OCI-M1 (cell line): ENCODE results near the gene XKR3.
"Not testable (repeated sequence)": the region's sequence is repeated elsewhere in the genome, so short reads cannot be mapped to it uniquely, and the experiment has no call there.

ENCODE experiments used
- DNase-seq: peaks from one replicate; lab custom pipeline; 2025; lab: John Stamatoyannopoulos, UW

The XKR3 gene

GRCh38 chr22:16804882-16805281 is 20.3 kb downstream of the XKR3 start:
- no peak for DNase-seq

GRCh38 chr22:16803255-16803917 is 21.8 kb downstream of the XKR3 start:
- no peak for DNase-seq

- DNase-seq = no peak
Measured at GRCh38 chr22:16801571-16801970, 23.6 kb downstream of the XKR3 start.

GRCh38 chr22:16801088-16801487 is 24.1 kb downstream of the XKR3 start:
- no peak for DNase-seq

GRCh38 chr22:16800358-16800757 is 24.9 kb downstream of the XKR3 start:
- no peak for DNase-seq

GRCh38 chr22:16795504-16795903 is 29.7 kb downstream of the XKR3 start:
- not testable (repeated sequence) for DNase-seq

- no peak for DNase-seq
Measured at GRCh38 chr22:16793831-16794230, 31.4 kb downstream of the XKR3 start.

- peak; percentile 61 for DNase-seq
Measured at GRCh38 chr22:16789860-16790493, 35.2 kb downstream of the XKR3 start.

GRCh38 chr22:16783930-16784354 is 41.3 kb downstream of the XKR3 start:
- peak; percentile 85 for DNase-seq

- no peak for DNase-seq
Measured at GRCh38 chr22:16783453-16783852, 41.8 kb downstream of the XKR3 start.

GRCh38 chr22:16781764-16782329 is 43.4 kb downstream of the XKR3 start:
- no peak for DNase-seq

GRCh38 chr22:16781074-16781763 is 44.0 kb downstream of the XKR3 start:
- no peak for DNase-seq

- no peak for DNase-seq
Measured at GRCh38 chr22:16777284-16777924, 47.8 kb downstream of the XKR3 start.

- no peak for DNase-seq
Measured at GRCh38 chr22:16776080-16776479, 49.1 kb downstream of the XKR3 start.

- DNase-seq = peak; percentile 68
Measured at GRCh38 chr22:16774911-16775500, 50.2 kb downstream of the XKR3 start.

- DNase-seq = not testable (repeated sequence)
Measured at GRCh38 chr22:16771569-16771968, 53.6 kb downstream of the XKR3 start.

GRCh38 chr22:16767927-16768326 is 57.3 kb downstream of the XKR3 start:
- not testable (repeated sequence) for DNase-seq

- DNase-seq = not testable (repeated sequence)
Measured at GRCh38 chr22:16762224-16762623, 63.0 kb downstream of the XKR3 start.

- DNase-seq = not testable (repeated sequence)
Measured at GRCh38 chr22:16760416-16760815, 64.8 kb downstream of the XKR3 start.

GRCh38 chr22:16749282-16749681 is 75.9 kb downstream of the XKR3 start:
- DNase-seq = not testable (repeated sequence)

- not testable (repeated sequence) for DNase-seq
Measured at GRCh38 chr22:16748160-16748929, 76.9 kb downstream of the XKR3 start.
